ENCODE data around the gene CHGA.

Gene CHGA

GRCh38 chr14:92962031-92962830 lies 39.3 kb downstream of the CHGA start:
- FAIRE-seq, result no peak

DNA sequence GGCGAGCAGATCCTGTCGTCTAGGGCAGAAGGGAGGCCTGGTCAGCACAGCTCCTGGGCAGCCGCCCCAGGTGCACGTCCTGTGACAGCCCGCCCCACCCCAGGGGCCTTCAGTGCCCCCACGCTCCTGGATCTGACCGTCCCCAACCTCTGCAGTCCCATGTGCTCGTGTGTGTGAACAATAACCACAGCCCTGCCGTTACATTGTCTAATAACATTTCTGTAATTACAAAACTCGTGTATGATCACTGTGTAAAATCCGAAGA lies 39.8 kb downstream of the CHGA start:
- FAIRE-seq, result no peak

DNA sequence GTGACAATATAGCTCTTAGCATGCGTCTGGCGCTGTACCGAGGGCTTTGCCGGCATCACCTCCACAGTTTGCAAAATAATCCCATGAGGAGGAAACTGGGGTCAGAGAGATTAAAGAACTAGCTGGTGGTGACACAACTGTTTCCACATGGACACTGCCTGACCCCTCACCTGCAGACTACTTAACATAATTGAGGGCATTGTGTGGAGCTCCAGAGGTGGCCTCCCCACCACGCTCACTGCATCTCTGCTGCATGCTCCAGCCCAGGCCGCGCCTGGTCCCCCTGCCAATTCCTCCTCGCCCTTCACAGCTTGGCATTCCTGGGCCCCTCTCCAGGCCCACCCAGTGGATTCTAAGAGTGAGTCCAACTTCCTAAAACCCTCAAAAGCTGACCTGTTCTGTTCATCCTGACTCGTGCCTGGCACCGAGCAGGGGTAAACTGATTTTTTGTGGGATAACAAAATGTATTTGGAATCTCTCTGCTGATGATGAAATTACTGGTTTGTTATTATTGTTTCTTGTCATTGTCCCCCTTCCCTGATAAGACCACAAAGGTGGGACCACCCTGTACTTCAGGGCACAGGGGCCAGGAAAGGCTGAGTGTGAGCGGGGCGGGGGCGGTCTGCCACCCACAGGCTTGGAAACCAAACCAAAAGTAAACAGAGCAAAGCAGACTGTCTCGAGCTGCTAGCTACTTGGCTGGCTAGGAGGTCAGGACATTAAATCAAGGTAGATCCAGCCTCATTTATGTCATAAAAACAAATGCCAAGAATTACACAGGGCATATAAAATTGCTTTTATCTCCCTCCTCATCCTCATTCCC lies 40.6 kb downstream of the CHGA start:
- no peak for FAIRE-seq

DNA sequence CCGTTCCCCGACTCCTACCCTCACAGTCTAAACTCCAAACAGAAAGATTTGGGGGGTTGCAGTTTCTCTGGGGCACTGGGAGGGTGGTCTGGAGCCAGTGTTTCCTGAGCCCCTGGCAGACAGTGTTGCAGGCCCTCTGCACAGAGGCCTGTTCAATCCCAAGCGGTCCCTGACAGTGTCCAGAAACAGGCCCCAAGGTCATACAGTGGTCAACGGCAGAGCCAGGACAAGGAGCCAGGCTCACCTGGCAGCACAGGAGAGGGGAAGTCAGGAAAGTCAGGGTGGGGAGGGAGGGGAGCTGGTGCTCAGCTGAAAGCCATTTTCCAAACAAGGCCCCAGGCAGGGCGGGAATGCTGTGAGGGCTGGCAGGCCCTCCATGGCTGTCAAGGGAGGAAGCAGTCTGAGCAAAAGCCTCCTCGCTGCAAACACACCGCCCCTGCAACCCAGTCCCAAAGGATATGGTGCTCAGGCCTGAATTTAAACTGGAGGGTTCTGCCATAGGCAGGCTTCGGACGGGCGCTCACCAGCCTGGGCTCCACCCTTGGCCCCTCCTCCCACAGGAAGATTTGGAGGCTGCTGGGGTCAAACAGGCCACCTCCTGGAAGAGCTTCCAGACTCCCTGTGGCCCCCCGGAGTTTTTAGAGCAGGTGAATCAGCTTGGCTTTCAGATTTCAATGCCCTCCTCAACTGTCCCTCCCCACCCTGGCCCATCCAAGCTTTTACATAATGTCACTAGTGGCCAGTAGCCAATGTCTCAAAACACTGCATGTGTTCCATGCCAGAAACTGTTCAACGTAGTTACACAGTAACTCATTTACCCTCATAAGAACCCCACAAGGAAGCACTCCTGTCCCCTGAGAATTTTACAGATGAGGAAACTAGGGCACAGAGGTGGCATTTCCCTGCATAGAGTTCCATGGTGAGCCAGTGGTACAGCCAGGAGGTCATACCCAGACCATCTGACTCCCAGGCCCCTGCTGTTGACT lies 41.5 kb downstream of the CHGA start:
- FAIRE-seq, result no peak

- FAIRE-seq, result no peak
Observed at GRCh38 chr14:92965281-92965680, 42.3 kb downstream of the CHGA start.

DNA sequence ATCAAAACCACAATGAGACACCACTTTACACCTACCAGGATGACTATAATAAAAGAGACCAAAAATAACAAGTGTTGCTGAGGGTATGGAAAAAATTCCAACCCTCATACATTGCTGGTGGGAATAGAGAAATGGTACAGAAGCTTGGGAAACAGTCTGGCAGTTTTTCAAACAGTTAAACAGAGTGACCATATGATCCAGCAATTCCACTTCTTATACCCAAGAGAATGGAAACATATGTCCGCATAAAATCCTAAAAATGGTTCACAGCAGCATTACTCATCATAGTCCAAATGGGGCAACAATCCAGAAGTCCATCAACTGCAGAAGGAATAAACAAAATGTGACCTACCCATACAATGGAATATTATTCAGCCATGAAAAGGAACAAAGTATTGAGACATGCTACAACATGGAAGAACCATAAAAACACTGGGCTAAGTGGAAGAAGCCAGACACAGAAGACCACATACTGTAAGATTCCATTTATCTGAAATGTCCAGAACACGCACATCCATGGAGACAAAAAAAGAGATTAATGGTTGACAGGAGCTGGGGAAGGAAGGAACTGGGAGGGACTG lies 44.5 kb downstream of the CHGA start:
- no peak for FAIRE-seq

DNA sequence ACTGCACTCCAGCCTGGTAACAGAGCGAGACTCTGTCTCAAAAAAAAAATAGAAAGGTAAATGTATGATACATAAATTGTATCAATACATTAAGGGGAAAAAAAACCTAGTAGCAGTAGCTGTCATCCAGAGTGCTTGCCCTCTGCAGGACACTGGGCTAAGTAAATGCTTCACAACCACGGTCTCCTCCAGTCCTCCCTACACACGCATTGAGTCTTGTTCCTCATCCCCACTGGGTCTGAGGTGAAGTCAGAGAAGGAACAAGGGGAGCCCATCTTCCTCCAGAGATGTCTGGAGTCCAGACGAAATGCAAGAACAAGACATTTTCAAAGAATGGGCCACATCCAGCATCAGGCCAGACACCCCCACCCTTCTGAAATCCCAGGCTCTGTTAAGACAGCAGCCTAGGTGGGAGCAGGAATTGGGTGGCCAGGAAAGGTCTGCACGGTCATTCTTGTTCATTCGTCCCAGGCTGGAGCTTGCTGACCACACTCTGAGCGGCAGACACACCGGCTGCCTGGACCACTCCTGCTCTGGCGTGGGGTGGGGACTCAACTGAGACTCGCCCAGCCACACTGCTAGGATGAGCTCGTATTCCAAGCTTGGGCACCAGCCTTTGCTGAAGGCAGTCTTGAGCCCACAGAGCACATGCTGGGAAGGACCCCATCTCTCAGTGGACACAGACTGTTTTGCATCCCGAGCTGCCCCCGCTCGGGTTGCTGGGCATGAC lies 45.5 kb downstream of the CHGA start:
- FAIRE-seq, result no peak

DNA sequence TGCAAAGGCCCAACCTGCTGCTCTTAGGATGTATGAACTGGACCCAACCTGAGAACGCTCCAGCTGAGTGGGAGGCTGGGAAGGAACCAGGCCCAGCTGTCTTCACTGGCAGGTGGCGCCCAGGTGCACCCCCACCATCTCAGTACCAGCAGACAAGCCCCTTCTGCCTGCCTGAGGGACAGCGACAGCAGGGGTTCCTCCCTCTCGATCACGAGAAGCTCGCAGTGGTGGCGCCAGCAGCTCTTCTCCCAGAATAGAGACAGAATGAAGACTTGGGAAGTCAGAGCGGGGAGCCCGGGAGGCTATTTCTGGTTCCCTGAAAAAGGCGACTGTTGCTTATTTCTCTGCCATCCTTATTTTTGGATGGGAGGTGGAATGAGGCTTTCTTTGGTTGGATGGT lies 46.5 kb downstream of the CHGA start:
- no peak for FAIRE-seq

DNA sequence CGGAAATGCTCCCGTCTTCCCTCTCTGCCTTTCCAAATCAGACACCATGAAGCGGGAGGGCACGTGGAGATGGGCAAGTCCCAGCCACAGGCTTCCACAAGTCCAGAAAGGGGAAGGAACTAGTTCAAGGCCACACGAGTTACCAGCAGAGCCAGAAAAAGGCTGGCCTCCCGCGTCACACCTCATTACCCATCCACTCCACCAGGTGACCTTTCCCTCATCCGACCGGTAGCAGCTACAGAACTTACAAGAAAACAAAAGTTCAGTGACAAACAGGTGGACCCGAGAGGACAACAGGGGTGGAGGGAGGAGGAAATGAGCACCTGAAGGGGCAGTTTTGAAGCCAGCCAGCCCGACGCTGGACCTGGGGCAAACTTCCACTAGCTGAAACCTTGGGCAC lies 46.9 kb downstream of the CHGA start:
- no peak for FAIRE-seq

DNA sequence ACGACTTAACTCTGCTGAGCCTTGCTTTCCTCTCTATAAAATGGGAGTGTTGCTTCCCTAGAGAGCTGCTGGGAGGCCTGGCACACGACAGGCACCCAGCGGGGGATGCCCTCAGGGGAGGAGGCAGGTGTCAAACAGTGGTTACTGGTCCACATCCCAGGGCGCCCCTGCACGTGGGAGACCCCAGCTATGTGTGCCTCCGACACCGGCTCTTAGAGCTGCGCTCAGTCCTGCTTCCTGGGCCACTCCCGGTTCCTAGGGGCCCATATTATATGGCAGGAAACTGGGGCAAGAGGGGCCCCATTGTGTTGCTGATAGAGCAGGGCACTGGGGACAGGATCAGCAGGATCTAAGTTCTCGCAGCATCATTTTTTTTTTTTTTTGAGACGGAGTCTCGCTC lies 47.3 kb downstream of the CHGA start:
- FAIRE-seq, result no peak

DNA sequence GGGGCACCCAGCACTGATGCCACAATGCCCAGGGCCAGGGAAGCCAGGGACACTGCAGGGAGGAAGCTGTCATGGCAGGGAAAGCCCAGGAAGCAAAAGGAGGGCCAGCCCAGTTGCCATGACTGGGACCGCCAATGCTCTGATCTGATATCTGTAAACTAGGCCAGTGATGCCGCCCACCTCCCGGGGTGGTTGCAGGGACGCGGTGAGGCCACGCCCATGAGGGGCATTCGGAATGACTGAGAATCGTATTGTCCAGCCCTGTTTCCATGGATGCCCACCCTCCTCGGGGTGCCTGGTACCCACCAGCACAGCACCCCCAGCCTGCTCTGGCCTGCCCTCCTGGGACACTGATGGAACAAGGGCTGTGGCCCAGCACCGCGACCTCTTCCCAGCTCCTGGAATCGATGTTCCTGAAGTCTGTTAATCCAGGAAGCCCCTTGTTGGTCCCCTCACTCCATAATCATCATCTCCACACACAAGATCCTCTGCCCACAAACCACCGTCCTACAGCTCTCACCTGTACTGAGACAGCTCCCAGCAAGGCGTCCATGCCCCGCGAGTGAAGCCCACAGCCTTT lies 48.7 kb downstream of the CHGA start:
- FAIRE-seq, result no peak

DNA sequence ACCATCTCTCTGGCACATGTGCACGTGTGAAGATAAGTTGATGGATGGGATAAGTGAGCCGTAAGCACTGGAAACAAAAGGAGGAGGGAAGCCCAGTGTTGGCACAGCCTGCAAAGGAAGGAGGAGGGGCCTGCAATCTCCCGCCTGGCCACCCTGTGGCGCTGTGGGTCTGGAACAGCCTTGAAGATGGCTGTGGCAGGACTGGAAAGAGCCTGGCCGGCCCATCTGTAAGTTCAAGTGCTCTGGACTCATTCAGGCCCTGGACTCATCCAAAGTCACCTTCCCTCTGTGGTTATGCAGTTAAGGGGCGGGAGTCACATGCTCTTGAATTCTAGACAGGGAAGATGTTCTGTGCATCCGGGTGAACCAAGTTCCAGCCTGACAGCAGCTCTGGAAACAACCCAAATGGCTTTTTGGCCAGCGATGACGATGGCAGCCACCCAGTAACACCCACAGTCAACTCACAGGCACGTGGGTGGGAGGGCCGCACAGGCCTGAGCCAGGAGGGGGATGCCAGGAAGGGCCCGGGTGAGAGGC lies 50.4 kb downstream of the CHGA start:
- no peak for FAIRE-seq

- no peak for FAIRE-seq
Observed at GRCh38 chr14:92973798-92974372, 50.9 kb downstream of the CHGA start.

GRCh38 chr14:92974541-92975345 lies 51.8 kb downstream of the CHGA start:
- FAIRE-seq, result no peak

DNA sequence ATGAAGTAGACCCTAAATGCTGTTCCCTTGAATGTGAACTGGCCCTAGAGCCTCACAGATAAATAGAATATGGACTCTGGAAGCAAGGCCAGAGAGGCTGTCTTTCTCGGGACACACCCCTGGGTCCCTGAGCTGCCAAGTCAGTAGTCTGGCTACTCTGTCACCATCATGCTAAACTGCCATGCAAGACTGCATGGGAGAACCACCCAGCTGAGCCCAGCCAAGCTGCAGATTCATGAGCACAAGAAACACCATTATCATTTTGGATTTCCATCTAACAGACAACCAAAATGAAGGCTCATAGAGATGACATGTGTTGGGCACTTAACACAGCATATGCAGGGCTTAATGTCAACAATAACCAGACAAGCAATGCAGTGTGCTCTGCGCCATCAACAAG lies 53.3 kb downstream of the CHGA start:
- no peak for FAIRE-seq

DNA sequence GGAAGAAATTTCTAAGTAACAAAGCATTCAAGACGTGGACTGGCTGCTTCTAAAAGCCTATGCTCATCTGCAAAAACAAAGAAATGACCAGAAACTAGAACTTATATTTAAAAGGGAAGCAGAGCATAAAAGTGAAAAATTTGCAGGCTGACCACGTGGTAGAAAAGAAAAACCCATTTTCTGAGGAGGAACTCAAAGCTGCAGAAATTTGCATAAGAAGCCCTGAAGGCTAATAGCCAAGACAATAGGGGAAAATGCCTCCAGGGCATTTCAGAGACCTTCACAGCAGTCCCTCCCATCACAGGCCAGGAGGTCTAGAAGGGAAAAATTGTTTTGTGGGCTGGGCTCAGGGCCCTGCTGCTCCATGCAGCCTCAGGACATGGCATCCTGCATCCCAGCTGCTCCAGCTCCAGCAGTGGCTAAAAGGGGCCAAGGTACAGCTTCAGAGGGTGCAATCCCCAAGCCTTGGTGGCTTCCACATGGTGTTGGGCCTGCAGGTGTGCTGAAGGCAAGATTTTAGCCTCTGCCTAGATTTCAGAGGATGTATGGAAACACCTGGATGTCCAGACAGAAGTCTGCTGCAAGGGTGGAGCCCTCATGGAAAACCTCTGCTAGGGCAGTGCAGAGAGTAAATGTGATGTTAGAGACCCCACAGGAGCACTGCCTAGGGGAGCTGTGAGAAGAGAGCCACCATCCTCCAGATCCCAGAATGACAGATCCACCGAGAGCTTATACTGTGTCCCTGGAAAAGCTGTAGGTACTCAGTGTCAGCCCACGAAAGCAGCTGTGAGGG lies 55.5 kb downstream of the CHGA start:
- FAIRE-seq, result no peak

DNA sequence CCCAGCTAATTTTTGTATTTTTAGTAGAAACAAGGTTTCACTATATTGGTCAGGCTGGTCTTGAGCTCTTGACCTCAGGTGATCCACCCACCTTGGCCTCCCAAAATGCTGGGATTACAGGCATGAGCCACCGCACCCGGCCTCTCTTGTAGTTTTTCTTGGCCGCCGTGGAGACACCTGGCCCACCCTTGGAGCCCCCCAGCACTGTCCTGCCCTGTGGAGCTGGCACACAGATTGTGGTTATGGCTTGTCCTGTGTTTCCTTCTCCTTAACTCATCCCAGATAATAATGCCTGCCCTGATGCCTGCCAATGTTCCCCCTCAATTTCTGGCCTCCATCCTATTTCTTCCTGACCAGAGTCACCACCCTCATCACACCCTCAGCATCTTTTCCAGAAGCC lies 57.9 kb downstream of the CHGA start:
- FAIRE-seq, result no peak

- FAIRE-seq, result no peak
Observed at GRCh38 chr14:92981726-92982125, 58.8 kb downstream of the CHGA start.

DNA sequence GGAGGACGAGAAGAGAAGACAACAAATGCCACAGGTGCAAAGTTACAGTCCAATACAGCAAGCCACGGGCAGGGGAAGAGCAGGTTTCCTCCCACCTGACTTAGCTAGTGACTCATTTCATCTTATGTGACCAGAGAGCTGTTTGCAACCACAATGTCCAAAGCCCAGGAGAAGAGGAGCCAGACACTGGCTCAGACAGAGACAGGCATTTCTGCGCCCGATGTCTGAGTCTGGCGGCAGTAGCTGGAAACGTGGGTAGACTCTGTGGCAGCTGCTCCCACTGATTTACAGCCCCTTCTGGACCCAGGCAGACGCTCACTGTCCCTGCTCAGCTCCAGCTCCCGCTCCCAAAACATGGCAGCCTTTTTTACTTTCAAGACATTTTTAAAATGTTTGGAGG lies 60.0 kb downstream of the CHGA start:
- FAIRE-seq, result no peak

All from colon (tissue), 2 donors.